Brain microvascular endothelial cell (primary cell): Measurements from ENCODE around the gene SHC2.

Experiments
- DNase-seq: peaks from one replicate; pipeline ENCODE4 v3.0.0-alpha.2; 2020
- H3K27ac ChIP-seq: fragments of 250-450 bp; sonication (Bioruptor Pico); 2 replicates; pipeline ENCODE4 v1.5.1; 2020; ENCODE audit warnings: mild to moderate bottlenecking, moderate library complexity
- H3K27me3 ChIP-seq: fragments of 250-450 bp; sonication (Bioruptor Pico); replicated peaks from 2 replicates; pipeline ENCODE4 v1.5.1; 2020; ENCODE audit warnings: mild to moderate bottlenecking
- H3K36me3 ChIP-seq: fragments of 250-450 bp; sonication (Bioruptor Pico); replicated peaks from 2 replicates; pipeline ENCODE4 v1.5.1; 2020; ENCODE audit warnings: mild to moderate bottlenecking
- H3K4me3 ChIP-seq: 2 replicates; pipeline ENCODE4 v1.5.1; 2011; ENCODE audit warnings: low read depth, mild to moderate bottlenecking, control low read depth, low read length, moderate library complexity
- CTCF ChIP-seq: IDR thresholded peaks from 2 replicates; pipeline ENCODE4 v1.5.1; 2011; ENCODE audit warnings: low read depth, mild to moderate bottlenecking, moderate library complexity, low read length, control low read depth, inconsistent platforms; ENCODE audit errors: missing control alignments
- in situ Hi-C: cut with HindIII; loops from 2 replicates; pipeline ENCODE4 v1.10.0; 2017; ENCODE audit warnings: low sequenced_read_pairs, low pct_ligation_motif_present

SHC2 gene

GRCh38 chr19:464208-464545, 3.3 kb upstream of the SHC2 start:
- H3K27ac ChIP-seq = no peak overlapping the region
- in situ Hi-C loops = no loop called here
- H3K4me3 ChIP-seq = no peak overlapping the region

GRCh38 chr19:463483-464207, 2.8 kb upstream of the SHC2 start:
- H3K4me3 ChIP-seq = no peak overlapping the region
- H3K36me3 ChIP-seq = no peaks in the 10 kb centered on the region
- DNase-seq = no peak
- H3K27ac ChIP-seq = no peak overlapping the region
- in situ Hi-C loops = no loop called here
- no peak for TF ChIP-seq CTCF
- H3K27me3 ChIP-seq = peaks cover 14% of the 10 kb centered on the region

More at GRCh38 chr19:464208-464545, 3.3 kb upstream of the SHC2 start:
- no peak for DNase-seq
- Histone ChIP-seq H3K27me3 (peaks cover 14% of the 10 kb centered on the region), H3K36me3 (no peaks in the 10 kb centered on the region)
- TF ChIP-seq CTCF = no peak

GRCh38 chr19:461721-462551, 1.1 kb upstream of the SHC2 start:
- Histone ChIP-seq H3K27me3 (peaks cover 14% of the 10 kb centered on the region), H3K36me3 (no peaks in the 10 kb centered on the region), H3K4me3 (no peak overlapping the region), H3K27ac (no peak overlapping the region)
- TF ChIP-seq CTCF = no peak
- DNase-seq = no peak
- in situ Hi-C loops = no loop called here

- in situ Hi-C loops = no loop called here
- DNase-seq = no peak
- H3K27me3 ChIP-seq = peaks cover 14% of the 10 kb centered on the region
- H3K36me3 ChIP-seq = no peaks in the 10 kb centered on the region
- H3K27ac ChIP-seq = no peak overlapping the region
- no peak for TF ChIP-seq CTCF
- H3K4me3 ChIP-seq = peak overlapping the region; percentile 50
Measured at GRCh38 chr19:459724-460511, 915 bp downstream of the SHC2 start.

- TF ChIP-seq CTCF = no peak
- Histone ChIP-seq H3K36me3 (no peaks in the 10 kb centered on the region), H3K27me3 (peaks cover 14% of the 10 kb centered on the region), H3K4me3 (no peak overlapping the region), H3K27ac (no peak overlapping the region)
- no peak for DNase-seq
- in situ Hi-C loops = no loop called here
Measured at GRCh38 chr19:458091-459042, 2.5 kb downstream of the SHC2 start.
